ENCODE data around the gene TK2.

The TK2 gene

GRCh38 chr16:66473051-66473571 lies 76.8 kb downstream of the TK2 start:
- no peak overlapping the region for H3K4me2 ChIP-seq (ENCODE audit: low read length)
- no peaks in the 10 kb centered on the region for H3K36me3 ChIP-seq (ENCODE audit: control insufficient read depth, insufficient read depth, low read length)
- no peaks in the 10 kb centered on the region for H3K9me3 ChIP-seq (ENCODE audit: control insufficient read depth, low read length)
- no peaks in the 10 kb centered on the region for H3K4me1 ChIP-seq
- no peak overlapping the region for H3K27ac ChIP-seq
- H3K79me2 ChIP-seq, result no peaks in the 10 kb centered on the region
- no peaks in the 10 kb centered on the region for H3K27me3 ChIP-seq (ENCODE audit: control insufficient read depth, insufficient read depth, low read length)
- no peak for TF ChIP-seq CTCF (IDR thresholded peaks at IDR 0.05)
- no peak overlapping the region for H3K9ac ChIP-seq
- no peak overlapping the region for H2AFZ ChIP-seq
- no peak overlapping the region for H3K4me3 ChIP-seq (ENCODE audit: low read depth, low read length)

- H3K27ac ChIP-seq, result no peak overlapping the region
- no peaks in the 10 kb centered on the region for H3K79me2 ChIP-seq
- no peak overlapping the region for H2AFZ ChIP-seq
- H3K36me3 ChIP-seq (ENCODE audit: control insufficient read depth, insufficient read depth, low read length), result no peaks in the 10 kb centered on the region
- no peaks in the 10 kb centered on the region for H3K27me3 ChIP-seq (ENCODE audit: control insufficient read depth, insufficient read depth, low read length)
- no peak for TF ChIP-seq CTCF (IDR thresholded peaks at IDR 0.05)
- H3K4me3 ChIP-seq (ENCODE audit: low read depth, low read length), result no peak overlapping the region
- no peaks in the 10 kb centered on the region for H3K9me3 ChIP-seq (ENCODE audit: control insufficient read depth, low read length)
- no peak overlapping the region for H3K4me2 ChIP-seq (ENCODE audit: low read length)
- H3K9ac ChIP-seq, result no peak overlapping the region
- H3K4me1 ChIP-seq, result no peaks in the 10 kb centered on the region
Measured at GRCh38 chr16:66471716-66472393, 78.1 kb downstream of the TK2 start.

GRCh38 chr16:66471264-66471663 lies 78.7 kb downstream of the TK2 start:
- no peaks in the 10 kb centered on the region for H3K9me3 ChIP-seq (ENCODE audit: control insufficient read depth, low read length)
- no peak overlapping the region for H3K4me3 ChIP-seq (ENCODE audit: low read depth, low read length)
- TF ChIP-seq CTCF (IDR thresholded peaks at IDR 0.05), result no peak
- no peak overlapping the region for H3K4me2 ChIP-seq (ENCODE audit: low read length)
- H3K9ac ChIP-seq, result no peak overlapping the region
- no peaks in the 10 kb centered on the region for H3K36me3 ChIP-seq (ENCODE audit: control insufficient read depth, insufficient read depth, low read length)
- H2AFZ ChIP-seq, result no peak overlapping the region
- no peaks in the 10 kb centered on the region for H3K79me2 ChIP-seq
- H3K4me1 ChIP-seq, result no peaks in the 10 kb centered on the region
- no peak overlapping the region for H3K27ac ChIP-seq
- H3K27me3 ChIP-seq (ENCODE audit: control insufficient read depth, insufficient read depth, low read length), result no peaks in the 10 kb centered on the region

GRCh38 chr16:66470556-66470955 lies 79.4 kb downstream of the TK2 start:
- Histone ChIP-seq H3K4me1 (no peaks in the 10 kb centered on the region), H3K27me3 (ENCODE audit: control insufficient read depth, insufficient read depth, low read length) (no peaks in the 10 kb centered on the region), H3K4me2 (ENCODE audit: low read length) (no peak overlapping the region), H3K79me2 (no peaks in the 10 kb centered on the region), H3K36me3 (ENCODE audit: control insufficient read depth, insufficient read depth, low read length) (no peaks in the 10 kb centered on the region), H2AFZ (no peak overlapping the region), H3K27ac (no peak overlapping the region), H3K4me3 (ENCODE audit: low read depth, low read length) (no peak overlapping the region), H3K9ac (no peak overlapping the region), H3K9me3 (ENCODE audit: control insufficient read depth, low read length) (no peaks in the 10 kb centered on the region)
- TF ChIP-seq CTCF (IDR thresholded peaks at IDR 0.05), result no peak
